T-helper 9 cell (primary cell): Measurements from ENCODE around the gene GBP2.
"Not testable (repeated sequence)": the region's sequence is repeated elsewhere in the genome, so short reads cannot be mapped to it uniquely, and the experiment has no call there.

ENCODE experiments used
- DNase-seq: peaks from one replicate; pipeline ENCODE4 v3.0.0-alpha.2; 2020
- total RNA-seq, 2 donors: gene quantifications; one replicate each; lab custom pipeline; 2026; lab: John Stamatoyannopoulos, UW

Gene GBP2, protein sequence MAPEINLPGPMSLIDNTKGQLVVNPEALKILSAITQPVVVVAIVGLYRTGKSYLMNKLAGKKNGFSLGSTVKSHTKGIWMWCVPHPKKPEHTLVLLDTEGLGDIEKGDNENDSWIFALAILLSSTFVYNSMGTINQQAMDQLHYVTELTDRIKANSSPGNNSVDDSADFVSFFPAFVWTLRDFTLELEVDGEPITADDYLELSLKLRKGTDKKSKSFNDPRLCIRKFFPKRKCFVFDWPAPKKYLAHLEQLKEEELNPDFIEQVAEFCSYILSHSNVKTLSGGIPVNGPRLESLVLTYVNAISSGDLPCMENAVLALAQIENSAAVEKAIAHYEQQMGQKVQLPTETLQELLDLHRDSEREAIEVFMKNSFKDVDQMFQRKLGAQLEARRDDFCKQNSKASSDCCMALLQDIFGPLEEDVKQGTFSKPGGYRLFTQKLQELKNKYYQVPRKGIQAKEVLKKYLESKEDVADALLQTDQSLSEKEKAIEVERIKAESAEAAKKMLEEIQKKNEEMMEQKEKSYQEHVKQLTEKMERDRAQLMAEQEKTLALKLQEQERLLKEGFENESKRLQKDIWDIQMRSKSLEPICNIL
- total RNA-seq, result 243 to 504 reads per million in 2 donors

DNA sequence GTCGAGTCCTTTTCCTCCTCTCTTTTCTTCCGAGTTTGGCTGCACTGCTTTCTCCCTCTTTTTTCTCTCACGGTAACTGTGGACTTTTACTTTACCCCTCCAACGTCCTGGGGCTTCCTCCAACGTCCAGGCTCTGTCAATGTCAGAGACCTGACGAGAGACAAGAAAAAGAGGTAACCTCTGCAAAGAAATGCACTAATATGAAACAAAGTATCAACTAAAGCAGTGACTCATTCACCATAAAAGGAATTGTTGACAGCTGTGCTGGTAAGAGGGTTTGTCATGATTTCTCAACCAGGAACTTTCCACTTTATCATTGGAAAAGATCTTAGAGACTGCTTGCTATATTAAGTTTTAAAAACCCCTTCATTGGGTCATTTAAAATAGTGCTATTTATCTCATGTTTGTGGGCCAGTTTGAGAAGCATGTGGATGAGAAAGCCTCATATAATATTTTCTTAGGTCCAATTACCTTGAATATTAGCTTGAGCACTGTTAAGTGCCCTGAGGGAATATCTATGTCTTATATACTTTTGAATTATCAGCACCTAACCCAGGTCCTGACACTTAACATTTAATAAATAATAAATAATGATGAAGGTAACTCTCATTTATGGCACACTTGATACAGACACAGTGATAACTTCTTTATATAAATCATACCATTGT lies at the start of gene GBP2:
Gene GBP2, minus strand, starts transcription at position 202 of the 668 bp plus-strand sequence. CDS start 4,148 bp downstream, outside the sequence.
- no peak for DNase-seq

DNA sequence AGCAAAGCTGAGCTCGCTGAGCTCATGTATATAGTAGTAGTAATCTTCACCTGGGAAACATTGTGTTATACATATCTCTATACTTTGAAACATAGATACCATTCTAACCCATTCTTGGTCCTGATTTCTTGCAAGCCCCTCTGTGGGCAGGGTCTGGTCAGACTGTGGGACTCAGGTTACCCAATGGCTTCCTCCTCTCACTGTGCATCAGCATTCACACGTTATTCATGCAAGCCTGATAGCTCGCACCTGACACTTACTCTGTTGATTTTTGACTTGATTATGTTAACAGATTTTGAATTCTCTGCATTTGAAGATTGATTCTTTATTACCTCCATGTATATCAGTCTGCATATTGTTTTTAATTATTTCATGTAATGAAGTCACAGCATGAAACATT lies 48.6 kb upstream of the GBP2 start:
- no peak for DNase-seq

DNA sequence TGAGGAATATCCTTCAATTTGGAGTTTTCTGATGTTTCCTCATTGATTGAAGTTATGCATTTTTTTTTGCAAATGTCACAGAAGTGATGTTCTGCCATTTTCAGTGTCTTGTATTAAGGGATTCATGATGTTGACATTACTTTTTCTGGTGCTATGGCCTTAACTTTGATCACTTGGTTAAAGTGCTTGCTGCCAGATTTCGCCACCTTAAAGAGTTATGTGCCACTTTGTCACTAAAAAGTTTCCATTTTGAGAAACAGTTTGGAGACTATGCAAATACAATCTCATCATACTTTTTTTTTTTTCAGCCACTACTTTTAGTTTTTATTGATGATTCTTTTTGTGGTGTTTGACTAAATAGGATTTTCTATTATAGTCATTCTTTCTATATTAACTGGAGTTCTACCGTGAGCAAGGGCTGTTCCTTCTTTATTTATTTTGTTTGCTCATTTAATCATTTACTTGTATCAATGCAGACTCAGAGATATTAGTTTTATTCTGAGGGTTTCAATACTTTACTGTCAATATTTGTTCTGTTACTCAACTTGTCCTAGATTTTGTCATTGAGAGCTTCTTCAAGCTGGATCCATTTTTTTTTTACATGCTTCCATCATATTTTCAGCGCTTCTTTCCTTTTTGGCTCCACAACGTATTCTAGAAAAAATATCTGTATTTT lies 46.7 kb upstream of the GBP2 start:
- DNase-seq, result no peak

DNA sequence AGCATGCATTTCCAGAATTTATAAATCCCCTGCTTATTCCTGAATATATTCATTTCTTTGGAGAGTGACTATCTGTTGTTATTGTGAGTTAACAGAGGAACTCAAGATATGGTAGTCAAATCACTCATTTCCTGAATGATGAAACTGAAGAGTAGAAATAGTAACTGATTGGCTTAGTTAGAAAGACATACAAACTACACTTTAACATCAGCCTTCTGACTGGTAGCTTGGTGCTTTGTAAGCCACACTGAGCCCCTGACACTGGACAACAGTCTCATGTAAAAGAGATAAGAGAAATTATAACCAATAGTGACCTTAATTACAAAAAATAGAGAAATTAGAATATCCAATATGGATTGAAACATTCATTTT lies 45.1 kb upstream of the GBP2 start:
- DNase-seq, result no peak

DNA sequence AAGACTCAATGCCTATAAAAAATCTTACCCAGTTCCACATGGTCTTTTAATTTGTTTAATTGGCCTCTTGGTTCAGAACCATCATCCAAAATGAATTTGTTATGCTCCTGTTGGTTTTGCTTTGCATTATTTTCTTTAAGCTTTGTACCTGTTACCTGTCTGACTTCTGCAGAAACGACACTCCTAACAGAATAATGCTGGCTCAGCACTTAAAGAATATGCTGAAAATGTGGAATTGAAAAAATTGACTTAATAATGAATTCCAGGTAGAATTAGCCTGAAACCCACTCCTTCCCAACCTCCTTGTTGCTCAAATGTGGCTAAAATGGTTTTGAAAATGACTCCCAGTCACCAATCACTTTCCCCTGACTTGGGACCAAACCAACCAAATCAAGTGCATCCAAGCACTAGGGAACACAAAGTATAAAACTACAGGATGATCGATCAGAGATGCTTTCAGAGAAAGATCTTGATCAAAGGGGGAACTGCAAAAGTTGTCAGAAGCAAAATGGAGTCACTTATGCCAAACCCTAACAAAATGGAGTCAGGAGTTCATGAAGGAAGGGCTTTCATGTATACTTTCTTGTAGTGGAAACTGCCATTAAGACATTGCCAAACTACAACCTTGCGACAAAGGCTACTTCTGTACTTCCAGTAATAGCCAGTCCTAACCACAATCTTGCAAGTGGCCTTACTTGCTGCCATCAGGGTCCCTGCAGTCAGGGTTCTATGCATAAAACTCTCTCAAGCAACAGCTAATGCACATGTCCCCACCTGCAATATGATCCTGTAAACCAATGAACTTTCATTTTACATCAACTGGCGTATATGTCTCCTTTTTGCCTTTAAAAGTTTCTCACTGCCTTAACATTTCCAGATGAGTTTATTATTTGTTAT lies 44.5 kb upstream of the GBP2 start:
- DNase-seq, result no peak

DNA sequence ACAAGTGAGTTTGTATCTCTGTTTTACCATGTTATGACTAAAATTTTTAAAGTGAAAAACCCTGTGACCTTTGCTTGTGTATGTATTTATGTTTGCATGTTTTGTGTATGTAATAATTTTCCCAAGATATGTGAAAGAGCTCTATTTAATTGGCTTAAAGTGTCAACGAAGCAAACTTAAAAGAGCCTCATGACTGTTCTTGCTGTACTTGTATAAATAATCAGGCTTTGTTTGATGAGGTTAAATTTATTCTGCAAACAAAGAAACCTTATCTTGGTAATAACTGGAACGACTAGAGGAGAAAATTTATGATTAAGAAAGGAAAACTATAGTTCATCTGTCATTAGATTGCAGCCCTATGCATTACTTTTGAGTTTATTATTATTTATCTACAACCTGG lies 43.3 kb upstream of the GBP2 start:
- no peak for DNase-seq

DNA sequence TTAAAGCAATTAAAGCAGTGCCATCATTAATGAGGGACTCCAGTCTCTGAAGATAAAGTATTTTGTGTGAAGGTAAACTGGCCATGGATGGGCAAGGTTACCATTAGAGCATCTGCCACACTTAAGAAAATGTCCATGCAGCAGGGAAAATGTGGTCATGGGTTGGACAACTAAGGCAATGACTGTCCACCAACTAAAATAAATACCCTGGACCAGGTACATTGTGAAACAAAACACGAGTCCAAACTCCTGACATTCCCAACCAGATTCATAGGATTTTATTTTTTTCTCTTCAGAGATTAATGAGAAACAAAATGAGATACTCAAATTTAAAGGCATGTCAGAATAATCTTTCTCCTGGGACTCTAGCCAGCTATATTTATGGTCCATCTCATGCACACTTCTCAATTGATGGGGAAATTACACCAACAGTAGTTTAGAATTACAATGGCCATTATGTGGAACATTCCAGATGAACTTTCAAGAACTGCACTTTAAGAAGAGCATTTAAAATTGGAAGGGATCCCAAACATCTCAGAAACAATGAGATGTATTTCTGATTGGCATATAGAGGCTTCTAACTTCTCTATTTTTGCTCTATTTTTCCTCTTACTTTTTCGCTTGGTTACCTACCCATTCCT lies 41.8 kb upstream of the GBP2 start:
- no peak for DNase-seq

DNA sequence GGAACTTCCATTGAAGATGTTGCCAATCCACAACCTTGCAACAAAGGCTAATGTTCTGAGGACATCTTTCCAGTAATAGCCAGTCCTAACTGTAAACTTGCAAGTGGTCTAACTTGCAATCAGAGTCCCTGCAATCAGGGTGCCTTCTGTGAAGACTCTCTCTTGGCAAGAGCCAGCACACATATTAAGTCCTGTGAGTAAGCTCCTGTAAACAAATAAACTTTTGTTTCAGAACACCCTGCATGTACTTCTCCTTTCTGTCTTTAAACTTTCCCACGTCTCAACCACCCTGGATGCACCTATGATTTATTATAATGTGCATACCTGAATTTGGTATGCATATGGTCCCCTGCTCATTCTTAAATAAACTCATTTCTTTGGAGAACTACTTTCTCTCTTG lies 40.8 kb upstream of the GBP2 start:
- no peak for DNase-seq

DNA sequence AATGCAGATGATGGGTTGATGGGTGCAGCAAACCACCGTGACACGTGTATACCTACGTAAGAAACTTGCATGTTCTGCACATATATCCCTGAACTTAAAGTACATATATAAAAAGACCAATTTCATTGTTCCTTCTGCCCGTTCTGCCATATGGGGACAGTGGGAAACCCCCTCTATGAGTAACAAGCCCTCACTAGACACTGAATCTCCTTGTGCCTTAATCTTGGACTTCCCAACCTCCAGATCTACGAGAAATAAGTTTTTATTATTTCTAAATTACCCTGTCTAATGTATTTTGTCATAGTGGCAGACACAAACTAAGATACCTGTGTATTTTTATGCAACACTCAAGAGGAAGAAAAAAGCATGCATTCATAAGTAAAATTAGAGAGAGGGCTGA lies 39.9 kb upstream of the GBP2 start:
- DNase-seq, result no peak

DNA sequence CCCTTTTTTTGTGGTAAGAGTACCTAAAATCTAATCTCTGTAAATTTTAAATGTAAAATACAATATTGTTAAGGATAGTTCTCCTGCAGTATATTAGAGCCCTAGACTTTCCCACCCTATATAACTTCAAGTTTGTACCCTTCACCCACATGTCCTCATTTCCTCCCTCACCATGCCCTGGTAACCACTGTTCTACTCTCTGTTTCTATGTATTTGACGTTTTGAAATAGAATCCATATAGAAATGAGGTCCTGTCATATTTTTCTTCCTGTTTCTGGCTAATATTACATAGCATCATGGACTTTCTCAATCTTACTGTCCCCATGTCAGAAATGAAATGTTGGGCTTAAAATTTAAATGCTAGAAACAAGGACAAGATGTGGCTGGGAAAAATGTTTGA lies 25.1 kb upstream of the GBP2 start:
- DNase-seq, result no peak

DNA sequence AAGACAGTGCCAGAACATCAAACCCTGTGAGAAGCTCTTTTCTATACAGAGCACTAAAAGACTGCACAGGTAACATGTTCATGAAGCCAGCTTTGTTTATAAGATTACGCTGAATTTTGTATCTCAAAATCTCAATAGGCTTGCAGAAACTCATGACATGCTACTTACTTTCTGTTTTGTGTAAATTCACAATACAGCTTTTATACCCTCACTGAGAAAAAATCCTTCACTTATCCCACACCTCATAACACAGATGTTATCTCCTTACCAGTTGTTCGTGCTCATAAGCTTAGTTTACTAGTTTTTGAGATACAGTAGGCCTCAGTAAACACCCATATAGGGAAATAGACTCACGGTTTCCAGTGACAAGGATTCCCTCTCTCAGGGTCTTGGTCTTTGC lies 24.1 kb upstream of the GBP2 start:
- DNase-seq, result no peak

DNA sequence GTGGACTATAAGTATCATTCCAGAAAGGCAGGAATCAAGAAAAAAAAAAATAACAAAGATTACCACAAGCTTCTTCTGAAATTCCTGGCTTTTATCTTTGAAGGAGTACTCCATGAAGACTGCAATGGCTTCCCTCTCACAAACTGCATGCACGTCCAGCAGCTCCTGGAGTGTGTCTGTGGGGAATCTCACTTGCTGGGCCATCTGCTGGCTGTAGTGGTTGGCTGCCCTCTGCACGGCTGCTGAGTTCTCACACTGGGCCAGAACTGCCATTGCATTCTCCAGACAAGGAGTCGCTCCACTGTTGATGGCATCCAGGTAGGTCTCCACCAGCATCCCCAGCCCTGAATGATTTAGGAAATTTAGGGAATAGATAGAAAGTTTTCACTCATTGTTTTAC lies 23.3 kb upstream of the GBP2 start:
- DNase-seq, result no peak

DNA sequence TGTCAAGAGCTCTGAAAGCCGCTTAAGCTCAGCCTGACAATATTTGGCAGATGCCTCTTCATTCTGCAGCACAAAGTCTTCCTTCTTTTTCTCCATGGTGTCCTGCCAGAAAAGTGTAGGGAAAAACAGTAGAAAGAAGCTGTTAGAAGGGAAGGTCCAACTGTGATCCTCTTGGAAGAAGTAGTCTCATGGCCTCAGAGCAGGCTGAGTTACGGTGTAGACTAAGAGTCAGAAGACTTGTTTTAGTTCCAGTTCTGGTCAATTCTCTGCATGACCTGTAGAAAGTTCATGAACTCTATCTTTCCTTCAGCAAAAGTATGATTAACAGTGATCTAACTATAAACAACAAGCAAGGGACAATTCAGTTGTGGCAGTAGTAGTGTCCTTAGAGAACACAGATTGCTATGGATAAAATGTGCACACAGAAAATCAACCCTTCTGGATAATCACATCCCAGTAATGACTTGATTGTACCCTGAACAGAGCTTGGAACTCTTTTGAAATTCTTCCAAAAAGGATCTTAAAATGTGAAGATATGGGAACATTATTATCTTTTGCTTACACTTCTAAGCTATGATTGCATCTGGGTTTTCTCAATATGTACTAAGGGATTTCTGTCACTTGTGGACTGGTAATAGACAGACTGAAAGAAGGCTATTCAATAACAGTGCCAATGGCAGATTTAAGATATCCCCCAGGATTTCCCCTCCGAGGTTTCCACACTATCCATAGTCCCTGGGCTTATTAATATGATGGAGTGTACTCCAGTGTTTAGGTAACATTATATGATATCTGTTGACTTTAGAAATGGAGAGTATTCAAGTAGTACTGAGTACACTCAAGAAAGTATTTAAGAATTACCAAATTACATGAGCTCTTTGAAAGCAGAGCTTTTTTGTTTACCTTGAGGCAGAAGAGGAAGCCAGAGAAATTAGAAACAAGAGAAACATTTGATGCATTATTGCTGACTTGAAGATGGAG lies 22.1 kb upstream of the GBP2 start:
- no peak for DNase-seq

DNA sequence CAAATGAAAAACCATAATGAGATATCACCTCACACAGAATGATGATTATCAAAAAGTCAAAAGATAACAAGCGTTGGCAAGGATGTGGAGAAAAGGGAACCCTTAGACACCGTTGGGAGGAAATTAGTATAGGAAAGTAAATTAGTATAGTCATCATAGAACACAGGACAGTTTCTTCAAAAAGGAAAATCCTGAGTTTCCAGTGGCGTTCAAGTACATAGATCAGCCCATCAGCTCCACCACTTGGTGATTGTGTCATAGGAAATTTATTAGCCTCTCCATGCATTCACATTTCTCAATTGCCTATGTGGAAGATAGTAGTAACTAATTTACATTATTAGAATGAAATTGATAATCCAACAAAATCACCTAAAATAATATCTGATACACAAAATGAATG lies 20.8 kb upstream of the GBP2 start:
- no peak for DNase-seq

DNA sequence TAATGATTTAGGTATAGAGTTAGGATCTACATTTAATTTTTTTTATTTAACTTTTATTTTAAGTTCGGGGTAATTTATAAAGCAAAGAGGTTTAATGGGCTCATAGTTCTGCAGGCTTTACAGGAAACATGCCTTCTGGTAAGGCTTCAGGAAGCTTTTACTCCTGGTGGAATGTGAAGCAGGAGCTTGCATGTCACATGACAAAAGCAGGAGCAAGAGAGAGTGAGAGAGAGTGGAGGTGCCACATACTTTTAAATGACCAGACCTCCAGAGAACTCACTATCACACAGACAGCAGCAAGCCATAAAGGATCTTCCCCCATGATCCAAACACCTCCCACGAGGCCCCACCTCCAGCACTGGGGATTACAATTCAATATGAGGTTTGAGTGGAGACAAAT lies 17.6 kb upstream of the GBP2 start:
- DNase-seq, result no peak

DNA sequence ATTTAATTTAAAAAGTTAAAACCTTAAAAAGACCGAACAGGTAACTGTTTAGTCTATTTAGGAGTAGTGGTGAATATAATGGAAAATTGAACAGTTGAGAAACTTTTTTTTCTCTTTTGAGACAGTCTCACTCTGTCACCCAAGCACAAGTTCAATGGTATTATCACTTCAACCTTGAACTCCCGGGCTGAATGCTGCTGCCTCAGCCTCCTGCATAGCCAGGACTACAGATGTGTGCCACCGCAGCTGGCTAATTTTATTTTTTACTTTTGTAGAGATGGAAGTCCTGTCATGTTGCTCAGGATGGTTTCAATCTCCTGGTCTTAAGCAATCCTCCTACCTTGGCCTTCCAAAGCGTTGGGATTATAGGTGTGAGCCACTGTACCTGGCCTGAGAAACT lies 16.2 kb upstream of the GBP2 start:
- DNase-seq, result no peak

DNA sequence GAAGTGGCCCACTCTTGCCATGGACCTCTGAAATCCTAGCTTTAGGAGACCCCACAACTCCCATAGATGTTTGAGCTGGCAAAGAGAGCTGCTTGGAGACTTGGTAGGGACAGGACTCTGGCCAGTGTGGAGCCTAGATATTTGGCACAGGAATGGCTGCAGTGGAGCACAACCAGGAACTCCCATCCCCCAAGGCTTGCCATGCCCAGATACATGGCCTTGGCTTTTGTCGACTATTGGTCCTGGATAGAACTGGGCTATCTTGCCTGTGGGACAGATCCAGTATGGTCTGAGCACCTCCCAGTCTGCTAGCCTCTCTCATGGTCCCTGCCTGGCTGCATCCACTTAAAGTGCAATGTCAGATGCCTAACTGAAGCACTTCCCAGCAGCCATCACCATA lies 7.8 kb upstream of the GBP2 start:
- DNase-seq, result no peak

DNA sequence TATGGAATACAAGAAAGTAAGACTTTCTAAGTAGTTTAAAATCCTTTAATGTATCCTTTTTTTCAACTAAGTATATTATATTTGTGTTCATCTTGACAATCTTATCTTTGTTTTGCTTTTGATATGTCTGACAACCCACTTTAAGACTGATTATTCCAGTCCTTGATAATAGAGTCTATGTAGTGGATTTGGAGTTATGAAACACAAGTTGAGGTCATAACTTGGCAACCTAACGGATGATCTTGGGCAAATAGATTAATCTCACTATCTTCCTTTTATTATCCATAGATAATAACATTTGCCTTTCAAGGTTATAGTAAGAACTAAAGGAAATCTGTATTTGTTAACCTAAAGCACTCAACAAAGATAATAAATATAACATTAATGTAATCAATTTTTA lies 4.8 kb upstream of the GBP2 start:
- DNase-seq, result no peak

DNA sequence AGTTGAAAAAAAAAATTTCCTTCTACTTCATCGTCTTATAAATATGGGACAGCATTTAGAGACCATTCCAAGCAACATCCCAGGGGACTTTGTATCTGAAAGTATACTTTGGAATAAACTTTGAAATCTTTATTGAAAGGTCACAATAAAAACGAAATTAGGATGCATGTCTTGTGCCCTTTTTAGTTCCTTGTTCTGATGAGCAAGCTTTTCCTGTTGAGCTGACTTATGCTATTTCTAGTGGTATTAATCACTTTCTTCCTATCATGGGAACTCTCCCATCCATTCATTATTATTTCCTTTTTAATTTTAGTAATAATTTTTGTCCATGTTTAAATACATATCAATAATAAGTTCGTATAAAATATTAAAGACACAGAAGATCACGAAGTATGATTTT lies 4.0 kb upstream of the GBP2 start:
- no peak for DNase-seq

DNA sequence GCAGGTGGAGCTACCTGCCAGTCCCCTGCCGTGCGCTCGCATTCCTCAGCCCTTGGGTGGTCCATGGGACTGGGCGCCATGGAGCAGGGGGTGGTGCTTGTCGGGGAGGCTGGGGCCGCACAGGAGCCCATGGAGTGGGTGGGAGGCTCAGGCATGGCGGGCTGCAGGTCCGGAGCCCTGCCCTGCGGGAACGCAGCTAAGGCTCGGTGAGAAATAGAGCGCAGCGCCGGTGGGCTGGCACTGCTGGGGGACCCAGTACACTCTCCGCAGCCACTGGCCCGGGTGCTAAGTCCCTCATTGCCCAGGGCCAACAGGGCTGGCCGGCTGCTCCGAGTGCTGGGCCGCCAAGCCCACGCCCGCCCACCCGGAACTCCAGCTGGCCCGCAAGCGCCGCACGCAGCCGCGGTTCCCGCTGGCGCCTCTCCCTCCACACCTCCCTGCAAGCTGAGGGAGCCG lies 2.1 kb upstream of the GBP2 start:
- DNase-seq, result not testable (repeated sequence)
